ENCODE results near the gene BRMS1.
A peak's percentile ranks its signal among the peaks of the same experiment; 100 is the strongest.
"Not testable (repeated sequence)": the region's sequence is repeated elsewhere in the genome, so short reads cannot be mapped to it uniquely, and the experiment has no call there.

BRMS1 gene

DNA sequence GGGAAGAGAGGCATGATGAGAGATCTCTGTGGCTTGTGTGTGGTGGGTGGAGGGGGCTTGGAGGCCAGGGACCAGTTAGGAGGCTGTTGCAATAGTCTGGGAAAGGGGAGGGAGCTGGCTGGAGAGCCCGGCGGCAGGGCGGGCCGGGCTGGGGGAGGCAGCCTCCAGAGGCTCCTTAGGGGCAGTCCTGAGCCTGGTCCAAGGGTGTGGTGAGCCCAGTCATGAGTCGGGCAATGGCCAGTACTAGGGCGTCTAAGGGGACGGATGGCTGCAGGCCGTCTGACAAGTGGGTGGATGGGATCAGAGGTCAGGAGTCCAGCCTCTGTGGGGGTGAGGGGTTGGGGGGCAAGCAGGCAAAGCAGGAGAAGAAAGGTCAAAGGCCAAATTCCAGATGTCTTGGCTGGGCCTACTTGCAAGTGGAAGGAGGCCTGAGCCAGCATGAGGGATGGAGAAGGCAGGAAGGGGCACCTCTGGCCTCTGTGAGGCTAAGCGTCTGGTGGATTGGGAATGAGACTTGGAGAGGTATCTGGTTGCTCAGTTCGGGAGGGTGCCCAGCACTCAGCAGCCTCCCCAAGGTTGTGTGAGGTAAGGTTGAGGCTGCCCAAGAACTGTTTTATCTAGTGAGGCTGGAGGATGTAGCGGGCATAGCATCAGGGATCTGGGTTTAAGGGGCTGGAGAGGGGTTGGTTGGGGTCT, 22.0 kb downstream of the BRMS1 start:
- no peak for DNase-seq (ENCODE audit: low read depth)

DNA sequence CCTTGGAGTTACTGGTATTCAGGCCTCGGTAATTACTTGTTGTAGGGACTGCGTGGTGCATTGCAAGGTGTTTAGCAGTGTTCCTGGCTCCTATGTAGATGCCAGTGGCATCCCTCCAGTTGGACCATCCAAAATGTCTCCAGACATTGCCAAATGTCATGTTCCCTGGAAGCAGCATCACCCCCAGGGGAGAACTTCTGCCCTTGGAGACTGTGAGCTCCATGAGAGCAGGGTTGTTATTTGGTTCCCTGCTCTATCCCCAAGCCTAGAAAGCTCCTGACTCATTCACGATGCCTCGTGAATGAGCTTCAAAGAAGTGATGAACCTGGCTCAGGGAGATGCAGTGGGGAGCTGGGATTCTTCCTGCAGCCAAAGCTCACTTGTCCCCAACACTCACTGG, 23.3 kb downstream of the BRMS1 start:
- no peak for DNase-seq (ENCODE audit: low read depth)

DNA sequence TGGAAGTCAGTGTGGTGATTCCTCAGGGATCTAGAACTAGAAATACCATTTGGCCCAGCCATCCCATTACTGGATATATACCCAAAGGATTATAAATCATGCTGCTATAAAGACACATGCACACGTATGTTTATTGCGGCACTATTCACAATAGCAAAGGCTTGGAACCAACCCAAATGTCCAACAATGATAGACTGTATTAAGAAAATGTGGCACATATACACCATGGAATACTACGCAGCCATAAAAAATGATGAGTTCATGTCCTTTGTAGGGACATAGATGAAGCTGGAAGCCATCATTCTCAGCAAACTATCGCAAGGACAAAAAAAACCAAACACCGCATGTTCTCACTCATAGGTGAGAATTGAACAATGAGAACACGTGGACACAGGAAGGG, 24.2 kb downstream of the BRMS1 start:
- DNase-seq (ENCODE audit: low read depth), result not testable (repeated sequence)

DNA sequence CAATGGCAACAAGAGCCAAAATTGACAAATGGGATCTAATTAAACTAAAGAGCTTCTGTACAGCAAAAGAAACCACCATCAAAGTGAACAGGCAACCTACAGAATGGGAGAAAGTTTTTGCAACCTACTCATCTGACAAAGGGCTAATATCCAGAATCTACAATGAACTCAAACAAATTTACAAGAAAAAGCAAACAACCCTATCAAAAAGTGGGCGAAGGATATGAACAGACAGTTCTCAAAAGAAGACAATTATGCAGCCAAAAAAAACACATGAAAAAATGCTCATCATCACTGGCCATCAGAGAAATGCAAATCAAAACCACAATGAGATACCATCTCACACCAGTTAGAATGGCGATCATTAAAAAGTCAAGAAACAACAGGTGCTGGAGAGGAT, 24.6 kb downstream of the BRMS1 start:
- DNase-seq (ENCODE audit: low read depth), result not testable (repeated sequence)

DNA sequence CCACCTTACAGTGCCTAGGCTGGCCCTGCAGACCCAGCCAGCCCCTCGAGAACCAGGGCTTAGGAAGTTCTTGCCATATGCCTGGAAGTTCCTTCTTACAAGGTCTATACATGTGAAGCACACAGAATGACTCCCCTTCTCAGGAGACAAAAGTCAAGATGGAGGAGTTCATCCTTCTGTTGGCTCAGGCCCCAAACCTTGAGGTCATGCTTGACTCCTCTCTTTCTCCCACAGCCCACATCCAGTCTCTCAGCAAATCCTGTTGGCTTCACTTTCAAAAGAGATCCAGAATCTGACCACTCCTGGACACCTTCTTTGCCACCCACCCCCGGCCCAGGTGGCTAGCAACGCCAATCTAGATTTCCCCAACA, 26.3 kb downstream of the BRMS1 start:
- DNase-seq (ENCODE audit: low read depth), result no peak

DNA sequence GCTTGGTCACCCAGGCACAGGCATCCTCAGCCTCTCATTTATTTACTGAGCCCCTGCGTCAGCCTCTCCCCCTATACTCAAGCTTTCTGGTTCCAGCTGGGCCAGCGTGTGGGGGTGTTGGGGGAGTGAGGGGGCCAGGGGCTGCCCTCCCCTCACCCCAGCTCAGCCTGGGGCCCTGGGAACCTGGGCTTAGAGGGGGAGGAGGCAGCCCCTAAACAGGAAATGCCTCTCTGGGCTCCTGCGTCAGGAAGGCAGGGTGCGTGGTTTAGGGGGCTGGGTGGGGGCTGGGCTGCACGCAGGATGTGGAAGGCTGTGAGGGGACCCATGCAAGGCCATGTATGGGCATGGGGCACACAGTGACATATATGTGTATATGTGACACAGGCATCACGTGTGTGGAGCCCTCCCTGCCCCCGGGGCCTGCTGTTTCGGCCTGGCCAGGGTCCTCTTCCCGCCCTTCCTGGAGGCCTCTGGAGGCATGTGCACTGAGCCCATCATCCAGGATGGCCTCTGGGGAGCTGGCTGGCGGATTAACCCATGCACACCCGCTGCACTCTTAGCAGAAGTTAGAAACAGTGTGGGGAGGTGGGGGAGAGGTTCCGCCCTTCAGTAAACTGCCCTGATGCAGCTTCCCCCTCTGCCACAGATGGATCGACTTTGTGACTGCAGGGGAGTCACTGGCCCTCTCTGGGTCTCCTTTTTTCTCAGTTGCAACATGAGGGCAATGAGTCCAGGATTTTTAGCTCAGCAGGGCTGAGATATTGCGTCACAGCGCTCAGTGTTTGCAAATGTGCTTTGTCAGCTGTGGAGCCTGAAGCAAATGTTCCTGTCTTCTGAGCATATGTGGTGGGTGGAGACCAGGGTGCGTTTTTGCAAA, 26.9 kb downstream of the BRMS1 start:
- DNase-seq (ENCODE audit: low read depth), result peak; percentile 61

DNA sequence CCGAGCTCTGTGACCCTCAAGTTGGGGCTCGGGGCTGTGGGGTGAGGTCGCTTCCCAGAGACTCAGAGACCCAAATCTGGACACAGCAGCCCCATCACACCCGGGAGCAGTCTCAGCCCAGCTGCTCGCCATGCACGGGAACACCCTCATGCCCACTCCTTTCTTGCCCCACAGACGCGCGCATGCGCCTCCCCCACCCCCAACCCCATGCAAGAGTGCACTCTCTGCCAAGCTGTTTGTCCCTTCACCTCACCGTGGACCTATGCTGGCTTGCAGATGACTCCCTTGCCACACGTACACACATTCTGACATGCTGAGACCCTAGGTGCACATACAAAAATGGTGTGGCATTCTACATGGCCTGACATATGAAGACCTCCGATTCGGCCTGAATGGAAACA, 27.6 kb downstream of the BRMS1 start:
- DNase-seq (ENCODE audit: low read depth), result peak; percentile 43

DNA sequence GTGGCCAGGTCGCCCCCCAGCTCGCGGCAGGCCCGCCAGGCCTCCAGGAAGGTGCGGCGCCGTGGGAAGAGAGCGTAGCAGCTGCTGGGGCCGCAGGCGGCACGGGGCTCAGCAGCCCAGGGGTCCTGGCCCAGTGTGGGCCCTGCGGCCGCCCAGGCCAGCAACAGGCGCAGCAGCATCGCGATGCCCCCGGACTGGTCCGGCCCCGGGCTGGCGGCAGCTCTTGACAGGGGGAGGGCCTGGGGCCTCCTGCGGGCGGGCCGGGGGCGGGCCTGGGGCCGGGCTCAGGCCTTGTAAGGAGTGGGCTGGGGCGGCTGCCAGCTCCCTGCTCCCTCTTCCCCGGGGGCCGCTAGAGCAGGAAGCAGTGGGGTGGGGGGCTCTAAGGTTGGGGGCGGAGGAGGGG, 28.1 kb downstream of the BRMS1 start, which contains the start of gene CD248:
TSS of gene CD248 (minus strand) at position 196 of the 403 bp plus-strand sequence. CDS start at position 179, 17 bp downstream.
- peak; percentile 51 for DNase-seq (ENCODE audit: low read depth)

DNA sequence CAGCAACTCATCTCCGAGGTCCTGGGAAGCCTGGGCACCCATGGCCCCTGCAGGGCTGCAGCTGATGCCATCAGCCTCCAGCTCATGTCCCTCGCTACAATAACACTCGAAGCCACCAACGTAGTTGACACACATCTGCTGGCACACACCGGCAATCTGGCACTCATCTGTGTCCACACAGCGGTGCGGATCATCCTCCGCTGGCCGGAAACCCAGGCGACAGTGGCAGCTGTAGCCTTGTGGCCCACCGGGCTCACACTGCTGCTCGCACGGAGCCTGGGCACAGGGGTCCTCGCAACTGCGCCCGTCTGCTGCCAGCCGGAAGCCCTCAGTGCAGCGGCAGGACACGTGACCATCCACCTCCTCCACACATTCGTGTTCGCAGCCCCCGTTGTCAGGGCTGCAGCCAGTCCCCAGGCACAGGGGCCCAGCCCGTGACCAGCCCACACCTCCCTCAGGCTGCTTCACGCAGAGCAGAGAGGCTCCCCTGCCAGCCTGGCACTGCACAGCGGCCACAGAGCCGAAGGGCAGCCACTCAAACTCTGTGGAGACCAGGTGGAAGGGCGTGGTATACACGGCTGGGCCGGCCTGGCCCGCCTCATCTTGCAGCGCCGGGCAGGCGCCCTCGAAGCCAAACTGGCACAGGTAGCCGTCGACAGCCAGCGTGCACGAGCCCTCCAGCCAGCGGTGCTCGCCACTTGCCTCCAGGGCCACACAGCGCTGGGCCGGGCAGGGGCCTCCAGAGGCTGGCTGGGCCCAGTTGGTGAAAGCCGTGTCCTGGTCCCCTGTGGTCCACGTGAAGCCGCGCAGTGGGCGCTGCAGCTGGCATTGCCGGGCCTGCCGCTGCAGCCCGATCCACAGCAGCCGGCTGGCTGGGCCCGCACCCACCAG, 28.7 kb downstream of the BRMS1 start:
- no peak for DNase-seq (ENCODE audit: low read depth)

DNA sequence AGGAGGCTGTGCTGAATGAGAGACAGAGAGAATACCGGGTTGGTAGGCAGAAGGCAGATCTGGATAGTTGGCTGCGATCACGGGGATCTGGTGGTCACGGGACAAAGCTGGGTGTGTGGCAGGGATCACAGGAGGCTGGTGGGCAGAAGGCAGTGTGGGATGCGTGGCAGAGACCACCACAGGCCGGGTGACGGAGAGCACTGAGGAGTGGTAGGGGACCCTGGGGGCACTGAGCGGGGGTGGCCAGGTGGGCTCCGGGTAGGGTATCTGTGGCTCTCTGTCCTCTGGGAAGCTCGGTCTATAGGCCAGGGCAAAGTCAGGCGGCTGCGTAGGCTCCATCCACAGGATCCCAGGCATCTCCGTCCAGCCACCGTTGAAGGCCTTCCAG, 29.4 kb downstream of the BRMS1 start:
- no peak for DNase-seq (ENCODE audit: low read depth)

DNA sequence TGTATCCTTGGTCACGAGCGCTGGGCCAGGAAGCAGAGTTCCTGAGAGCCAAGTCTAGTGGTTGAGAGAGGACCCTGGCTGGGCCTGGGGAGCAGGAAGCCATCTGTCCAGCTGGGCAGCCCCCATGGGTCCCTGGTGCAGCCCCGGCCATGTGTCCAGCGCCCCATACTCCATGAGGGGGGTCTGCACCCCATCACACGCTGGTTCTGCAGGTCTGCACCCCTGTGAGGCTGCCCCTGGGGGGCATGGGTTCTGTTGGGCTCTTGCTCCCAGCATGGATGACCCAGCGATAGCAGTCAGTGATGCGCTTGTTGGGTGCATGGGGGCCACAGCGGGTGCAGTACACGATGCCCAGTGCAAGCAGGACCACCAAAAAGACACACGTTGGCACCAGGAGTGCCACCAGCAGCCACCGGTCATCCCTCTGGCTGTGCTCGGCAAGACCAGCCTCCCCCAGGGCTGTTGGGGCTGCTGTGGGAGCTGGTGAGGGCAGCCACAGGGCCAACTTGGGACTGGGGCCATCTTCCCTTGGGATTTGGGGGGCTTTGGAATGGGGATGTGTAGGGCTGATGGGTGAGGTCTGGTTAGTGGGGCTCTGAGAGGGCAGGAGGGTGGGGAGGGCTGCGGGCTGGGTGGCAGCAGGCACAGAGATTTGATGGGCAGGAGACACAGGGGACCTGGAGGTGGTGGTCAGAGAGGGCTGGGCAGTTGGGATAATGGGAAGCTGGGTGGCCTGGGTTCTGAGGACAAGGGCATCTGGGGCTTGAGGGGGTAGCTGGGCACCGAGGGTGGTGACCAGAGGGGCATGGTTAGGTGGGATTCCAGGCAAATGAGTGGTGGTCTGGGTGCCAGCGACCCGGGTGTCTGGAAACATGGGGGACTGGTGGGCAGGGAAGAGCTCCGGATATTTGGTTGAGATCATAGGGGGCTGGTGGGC, 30.1 kb downstream of the BRMS1 start:
- no peak for DNase-seq (ENCODE audit: low read depth)

DNA sequence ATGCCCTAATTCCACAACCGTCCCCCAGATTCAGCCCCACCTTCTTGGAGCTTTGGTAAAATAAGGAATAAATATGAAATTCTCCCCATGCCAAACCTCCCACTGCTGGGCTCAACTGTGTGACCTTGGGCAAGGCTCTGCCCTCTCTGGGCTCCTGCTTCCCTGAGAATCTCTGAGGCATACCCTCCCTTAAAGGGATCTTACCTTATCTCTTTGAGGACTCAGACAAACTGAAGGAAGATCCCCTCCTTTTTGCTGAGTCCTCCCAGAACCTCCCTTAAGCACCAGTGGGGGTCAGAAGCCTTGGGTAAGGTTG, 30.8 kb downstream of the BRMS1 start:
- no peak for DNase-seq (ENCODE audit: low read depth)

DNA sequence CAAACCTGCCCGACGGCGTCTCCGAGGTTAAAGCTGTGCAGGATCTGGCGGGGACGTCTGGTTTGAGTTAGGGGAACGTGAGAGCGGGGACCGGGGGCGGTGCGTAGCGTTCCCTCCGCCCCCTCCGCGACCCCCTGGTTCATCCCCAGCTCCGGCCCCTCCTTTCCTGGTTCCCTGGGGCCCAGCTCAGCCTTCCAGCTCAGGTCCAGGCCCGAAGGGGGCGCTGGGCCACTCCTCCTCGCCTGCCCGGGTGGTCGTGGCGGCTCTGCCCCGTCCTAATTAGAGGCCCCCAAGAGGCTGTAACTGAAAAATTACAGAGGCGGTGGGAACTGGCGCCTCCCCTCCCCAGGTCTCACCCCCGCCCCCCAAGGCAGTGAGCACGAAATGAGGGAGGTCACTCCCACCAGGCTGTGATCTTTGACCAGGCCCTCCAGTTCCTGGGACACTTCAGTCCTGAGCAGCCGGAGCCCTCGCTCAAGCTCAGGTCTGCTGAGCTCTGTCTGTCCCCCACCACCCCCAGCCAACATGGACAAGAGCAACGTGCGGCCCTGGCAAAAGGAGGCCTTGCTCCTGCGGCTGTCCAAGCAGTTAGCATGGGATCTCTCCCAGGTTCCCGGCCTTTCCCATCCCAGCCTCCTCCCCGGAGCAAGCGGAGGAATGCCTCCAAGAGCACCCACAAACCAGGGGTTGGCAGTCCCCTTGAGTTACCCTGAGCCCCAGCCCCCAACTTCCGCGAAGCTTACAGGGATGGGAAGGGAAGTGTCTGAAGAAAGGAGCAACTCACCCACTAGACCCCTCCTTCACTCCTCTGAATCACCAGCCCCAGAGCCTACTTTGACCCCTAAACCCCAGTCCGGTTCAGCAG, 31.4 kb downstream of the BRMS1 start:
- peak; percentile 33 for DNase-seq (ENCODE audit: low read depth)

DNA sequence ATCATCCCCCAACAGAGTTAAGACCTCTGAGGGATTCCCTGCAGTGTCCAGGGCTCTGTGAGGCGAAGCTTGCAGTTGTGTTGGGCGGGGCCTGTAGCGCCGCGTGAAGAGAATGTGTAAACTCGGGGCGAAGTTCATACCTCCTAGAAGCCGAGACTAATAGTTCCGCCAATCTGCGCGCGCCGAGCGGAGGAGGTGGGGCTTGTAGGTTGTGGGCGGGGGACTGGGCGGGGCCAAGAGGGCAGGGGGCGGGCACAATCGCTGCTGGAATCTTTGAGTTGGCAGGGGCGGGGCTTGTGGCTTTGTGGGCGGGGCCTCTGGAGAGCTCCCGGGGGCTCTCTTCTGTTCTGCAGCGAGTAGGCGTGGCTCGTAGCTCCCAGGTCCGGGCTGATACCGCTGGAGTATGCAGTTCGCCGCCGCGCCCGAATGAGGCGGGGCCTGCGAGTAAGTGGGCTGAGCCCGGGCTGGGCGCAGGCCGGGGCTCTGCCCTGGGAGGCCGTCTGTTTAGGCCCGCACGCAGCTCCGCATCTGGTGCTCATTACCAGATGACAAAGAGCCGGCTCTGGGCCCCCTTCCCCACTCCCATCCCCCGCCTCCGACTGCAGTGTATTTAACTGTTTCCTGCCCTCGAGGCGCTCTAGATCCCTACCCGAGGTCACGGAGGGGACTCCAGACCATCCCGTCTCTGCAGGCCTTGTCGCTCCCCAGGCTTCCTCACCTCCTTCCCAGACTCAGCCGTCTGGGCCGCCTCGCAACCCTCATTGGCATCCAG, 32.2 kb downstream of the BRMS1 start:
- peak; percentile 98 for DNase-seq (ENCODE audit: low read depth)

DNA sequence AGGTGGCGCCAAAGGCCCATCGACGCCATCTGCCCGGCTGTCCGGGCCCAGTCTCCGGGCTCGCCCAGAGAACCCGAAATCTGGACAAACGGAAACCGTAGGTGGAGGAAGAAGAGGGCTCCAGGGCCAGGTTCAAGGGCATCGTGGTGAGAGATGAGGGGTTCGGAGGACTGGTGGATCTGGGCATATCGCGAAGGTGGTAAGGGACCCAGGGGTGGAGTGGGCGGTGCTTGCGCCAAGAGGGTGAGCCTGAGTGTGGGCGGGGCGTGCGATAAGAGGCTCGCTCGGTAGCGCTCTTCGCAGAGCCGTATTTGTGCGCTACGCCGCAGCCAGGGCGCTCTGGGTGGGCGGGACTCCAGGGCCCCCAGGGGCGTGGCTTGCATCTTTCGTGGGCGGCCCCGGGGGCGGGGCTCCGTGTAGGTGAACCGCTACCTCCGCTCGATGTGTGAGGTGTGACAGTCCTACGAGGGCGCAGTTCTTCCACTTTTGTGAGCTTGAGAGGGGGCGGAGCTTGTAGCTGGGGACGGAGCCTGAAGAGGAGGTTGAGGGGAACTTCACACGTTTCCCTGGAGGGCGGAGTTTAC, 32.8 kb downstream of the BRMS1 start:
- peak; percentile 94 for DNase-seq (ENCODE audit: low read depth)

DNA sequence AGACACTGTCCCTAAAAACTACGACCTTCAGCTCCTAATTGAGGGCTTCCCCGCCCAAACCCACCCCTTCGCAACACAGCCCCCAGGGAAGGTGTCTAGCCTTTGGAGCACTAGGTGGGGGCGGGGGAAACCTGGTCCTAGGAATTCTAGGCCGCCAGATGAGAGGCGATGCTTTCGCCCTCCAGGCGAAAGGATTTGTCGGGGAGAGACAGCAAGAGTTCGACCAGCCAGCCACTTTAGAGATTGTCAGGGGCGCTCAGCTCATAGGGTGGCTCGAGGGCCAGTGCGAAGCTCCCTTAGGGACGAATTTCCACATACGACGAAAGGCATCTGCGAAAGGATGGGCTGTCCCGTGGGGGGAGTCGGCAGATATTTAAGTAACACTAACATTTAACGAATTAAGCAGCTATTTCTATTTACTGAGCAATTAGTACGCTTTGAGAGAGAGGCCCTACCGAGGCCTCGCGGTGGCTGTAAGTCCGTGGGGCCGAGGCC, 33.4 kb downstream of the BRMS1 start:
- DNase-seq (ENCODE audit: low read depth), result no peak

DNA sequence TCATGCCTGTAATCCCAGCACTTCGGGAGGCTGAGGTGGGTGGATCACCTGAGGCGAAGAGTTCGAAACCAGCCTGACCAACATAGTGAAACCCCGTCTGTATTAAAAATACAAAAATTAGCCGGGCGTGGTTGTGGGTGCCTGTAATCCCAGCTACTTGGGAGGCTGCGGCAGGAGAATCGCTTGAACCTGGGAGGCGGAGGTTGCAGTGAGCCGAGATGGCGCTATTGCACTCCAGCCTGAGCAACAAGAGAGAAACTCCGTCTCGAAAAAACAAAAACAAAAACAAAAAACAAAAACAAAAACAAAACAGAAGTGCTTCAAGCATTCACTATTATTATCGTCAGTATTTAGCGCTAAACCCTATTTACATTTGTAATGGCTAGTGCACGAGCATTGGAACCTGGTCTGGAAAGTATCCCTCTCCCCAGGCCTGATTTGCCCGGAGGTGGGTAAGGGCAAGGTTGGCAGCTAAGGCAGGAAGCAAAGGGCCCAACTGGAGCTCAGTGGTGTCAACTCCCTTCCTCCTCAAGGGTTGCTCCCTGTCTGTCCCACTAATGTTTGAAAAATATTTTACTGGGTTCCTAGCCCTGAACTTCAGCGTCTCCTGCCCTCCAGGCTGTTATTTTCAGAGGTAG, 34.0 kb downstream of the BRMS1 start:
- not testable (repeated sequence) for DNase-seq (ENCODE audit: low read depth)

DNA sequence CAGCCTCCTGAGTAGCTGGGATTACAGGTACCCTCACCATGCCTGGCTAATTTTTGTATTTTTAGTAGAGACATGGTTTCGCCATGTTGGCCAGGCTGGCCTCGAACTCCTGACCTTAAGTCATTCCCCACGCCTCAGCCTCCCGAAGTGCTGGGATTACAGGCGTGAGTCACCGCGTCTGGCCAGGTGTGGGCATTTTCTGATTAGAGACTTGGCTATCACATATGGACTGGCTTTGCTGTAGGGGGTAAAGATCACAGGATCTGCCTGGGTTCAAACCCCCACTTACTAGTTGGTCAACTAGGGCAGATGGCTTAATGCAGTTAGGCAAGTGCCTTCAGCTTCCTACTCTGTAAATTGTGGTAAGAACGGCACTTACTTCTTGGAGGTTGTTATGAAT, 34.6 kb downstream of the BRMS1 start:
- DNase-seq (ENCODE audit: low read depth), result no peak

DNA sequence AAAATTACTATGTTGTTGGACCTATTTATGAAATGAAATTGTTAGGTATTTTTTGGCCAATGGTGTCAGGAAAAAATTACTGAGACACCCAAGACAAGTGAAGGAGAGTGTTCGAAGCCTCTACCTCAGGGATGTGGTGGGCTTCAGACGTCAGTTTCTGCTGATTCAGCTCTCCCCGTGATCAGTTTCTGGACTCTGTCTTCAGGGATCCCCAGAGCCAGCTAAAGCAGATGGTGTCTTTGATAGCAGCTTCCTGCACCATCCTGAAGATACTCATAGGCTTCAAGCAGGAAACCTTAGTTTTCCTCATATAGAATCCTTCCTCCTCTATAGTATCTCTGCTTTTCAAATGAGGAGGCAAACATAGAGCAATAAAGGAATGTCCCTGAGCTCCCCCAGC, 35.4 kb downstream of the BRMS1 start:
- DNase-seq (ENCODE audit: low read depth), result no peak

Measured in ELR (cell line).